AG09319 (cell line): Measurements from ENCODE around the gene ARSK.

Experiments
- DNase-seq: peaks from one replicate; pipeline ENCODE4 v3.0.0-alpha.2; 2010; ENCODE audit warnings: low read depth; ENCODE audit errors: extremely low read depth
- CTCF ChIP-seq: IDR thresholded peaks from 2 replicates; pipeline ENCODE4 v1.5.1; 2011; ENCODE audit warnings: low read depth, mild to moderate bottlenecking, inconsistent platforms, low read length, moderate library complexity

The ARSK gene

GRCh38 chr5:95557841-95558240, 2.9 kb downstream of the ARSK start:
- TF ChIP-seq CTCF, result no peak
- no peak for DNase-seq

DNA sequence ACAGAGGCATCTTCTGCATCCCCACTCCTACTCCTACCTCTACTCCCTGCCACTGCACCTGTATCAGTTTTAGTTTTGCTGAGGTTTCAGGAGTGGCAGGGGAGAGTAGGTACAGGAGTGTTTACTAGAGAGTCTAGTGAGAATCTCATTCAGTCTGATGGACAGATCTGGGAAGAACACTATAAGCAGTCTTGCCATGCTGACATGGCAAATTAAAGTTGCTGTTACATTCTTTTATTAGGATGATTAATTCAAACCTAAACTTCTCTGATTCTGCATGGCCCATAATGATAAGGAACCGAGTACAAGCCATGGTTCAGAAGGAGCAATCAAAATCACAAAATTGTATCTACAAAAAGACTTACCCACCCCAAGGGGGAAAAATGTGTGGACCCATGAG, 7.4 kb downstream of the ARSK start:
- no peak for DNase-seq
- TF ChIP-seq CTCF, result no peak

- DNase-seq, result no peak
- no peak for TF ChIP-seq CTCF
These were observed 8.5 kb downstream of the ARSK start for GRCh38 chr5:95563367-95563766.

DNA sequence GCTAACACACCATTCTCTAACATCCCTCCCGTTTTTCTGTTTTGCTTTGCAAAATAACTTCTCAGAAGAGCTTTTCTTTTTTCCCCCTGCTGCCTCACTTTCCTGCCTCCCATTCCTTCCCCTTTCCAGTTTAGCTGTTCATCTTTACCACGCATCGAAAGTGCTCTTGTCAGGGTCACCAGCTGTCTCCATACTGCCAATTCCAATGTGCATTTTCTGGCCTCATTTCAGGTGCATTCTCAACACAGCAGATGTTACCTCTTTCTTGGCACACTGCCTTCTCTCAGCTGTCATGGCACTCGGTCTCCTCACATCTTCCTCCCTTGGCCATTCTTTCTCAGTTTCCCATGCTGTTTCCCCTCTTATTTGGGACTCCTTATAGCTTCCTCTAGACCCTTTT, 9.5 kb downstream of the ARSK start:
- DNase-seq, result no peak
- no peak for TF ChIP-seq CTCF

GRCh38 chr5:95565280-95565920, 10.5 kb downstream of the ARSK start:
- DNase-seq, result no peak

DNA sequence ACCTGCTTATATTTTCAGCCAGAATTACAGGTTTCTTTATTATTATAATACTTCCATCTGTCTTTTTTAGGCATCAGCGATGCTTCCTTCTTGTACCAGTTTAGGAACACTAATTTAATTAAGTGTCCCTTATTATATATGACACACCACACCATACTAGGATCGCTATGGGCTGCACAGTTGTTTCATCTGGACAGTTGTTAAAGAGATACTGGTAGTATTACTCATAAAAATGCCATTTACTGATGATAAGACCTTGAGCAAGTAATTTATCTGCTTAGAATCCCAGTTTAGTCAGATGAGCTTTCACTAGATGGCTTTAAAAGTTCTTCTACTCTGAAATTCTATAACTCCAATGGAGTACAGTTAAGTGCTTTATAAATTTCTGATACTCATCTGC, 17.1 kb downstream of the ARSK start:
- DNase-seq, result no peak
- no peak for TF ChIP-seq CTCF

More at GRCh38 chr5:95565280-95565920, 10.5 kb downstream of the ARSK start:
- TF ChIP-seq CTCF, result no peak

DNA sequence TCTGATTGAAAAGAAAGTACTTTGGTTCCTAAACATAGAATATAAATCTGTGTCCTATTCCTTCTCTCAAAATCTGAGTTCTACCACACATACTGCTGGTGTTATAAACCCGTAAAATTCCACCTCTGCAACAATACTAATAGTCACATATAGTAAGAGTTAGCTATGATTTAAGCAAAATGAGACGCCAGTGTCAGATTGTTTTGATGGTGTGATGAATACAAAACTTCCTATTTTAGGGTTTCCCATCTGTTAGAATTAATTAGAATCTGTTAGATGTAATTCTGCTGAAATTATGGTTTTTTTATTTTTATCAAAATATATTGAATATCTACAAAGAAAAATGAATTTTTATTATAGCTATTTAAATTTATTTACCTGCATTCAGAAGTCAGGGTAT, 26.7 kb downstream of the ARSK start:
- TF ChIP-seq CTCF, result no peak
- DNase-seq, result no peak
